Lung microvascular endothelial cell (primary cell): ENCODE results near the gene RNF145. TPM values are rescaled to one million over a fixed set of nuclear protein-coding genes. Genes with fewer than 3 reads are reported as not detected.
"Not testable (repeated sequence)": the region's sequence is repeated elsewhere in the genome, so short reads cannot be mapped to it uniquely, and the experiment has no call there.

Source experiments
- DNase-seq, 2 donors: peaks; one replicate each; pipeline versions ENCODE4 v3.0.0 to v3.0.0-alpha.2; 2010; ENCODE audit warnings: low read depth in 2 of 2
- total RNA-seq: library from RNA; depleted of rRNA; stranded (reverse); fragments of >200 nt; gene quantifications from 2 replicates; pipeline ENCODE4 v1.2.1, GENCODE V29; 2014

The RNF145 gene
- total RNA-seq, 1 donor from 2014 or later = 45.8 TPM

GRCh38 chr5:159121061-159121460 is 88.3 kb downstream of the RNF145 start:
- DNase-seq = no peak

DNA sequence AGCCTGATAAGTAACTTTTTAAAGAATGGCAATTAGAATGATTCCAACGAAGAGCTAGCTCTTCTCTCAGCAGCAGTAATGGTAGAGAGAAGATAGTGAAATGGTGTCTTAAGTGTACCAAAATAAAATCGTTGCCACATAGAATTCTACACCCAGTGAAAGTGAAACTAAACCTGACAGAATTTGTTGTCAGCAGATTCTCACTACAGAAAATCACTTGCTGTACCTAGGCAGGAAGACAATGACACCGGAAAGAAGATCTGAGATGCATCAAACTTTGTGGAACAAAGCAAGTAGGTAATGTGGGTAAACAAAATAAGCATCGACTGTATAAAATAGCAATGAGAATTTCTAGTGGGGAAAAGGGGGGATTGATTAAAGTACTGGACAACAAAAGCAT is 88.9 kb downstream of the RNF145 start:
- no peak for DNase-seq

- DNase-seq = not testable (repeated sequence)
Measured at GRCh38 chr5:159119842-159120241, 89.5 kb downstream of the RNF145 start.

- not testable (repeated sequence) for DNase-seq
Measured at GRCh38 chr5:159118958-159119659, 90.2 kb downstream of the RNF145 start.

GRCh38 chr5:159113405-159113804 is 95.9 kb downstream of the RNF145 start:
- no peak for DNase-seq

- DNase-seq = no peak
Measured at GRCh38 chr5:159112436-159112835, 96.9 kb downstream of the RNF145 start.

Other genes with a start within 250 kb of the RNF145 start
- 0.87 and 1.2 TPM in 2 replicates for gene EBF1, start 109.6 kb downstream of the RNF145 start, total RNA-seq
- 8.7 and 9.3 TPM in 2 replicates for gene UBLCP1, start 53.7 kb upstream of the RNF145 start, total RNA-seq
- gene IL12B, start 120.9 kb upstream of the RNF145 start, total RNA-seq = not detected in 2 replicates